Stimulated activated CD8-positive, alpha-beta memory T cell treated with anti-CD3 and anti-CD28 coated beads, Interleukin-7, amount 100 ng/mL, for 48 hours (primary cell): ENCODE measurements around the gene SYK.

ENCODE experiments used
- DNase-seq, 2 donors: peaks; one replicate each; pipeline ENCODE4 v3.0.0-alpha.2; 2020; ENCODE audit warnings: low read depth in 1 of 2; ENCODE audit errors: extremely low read depth in 1 of 2

The SYK gene

DNA sequence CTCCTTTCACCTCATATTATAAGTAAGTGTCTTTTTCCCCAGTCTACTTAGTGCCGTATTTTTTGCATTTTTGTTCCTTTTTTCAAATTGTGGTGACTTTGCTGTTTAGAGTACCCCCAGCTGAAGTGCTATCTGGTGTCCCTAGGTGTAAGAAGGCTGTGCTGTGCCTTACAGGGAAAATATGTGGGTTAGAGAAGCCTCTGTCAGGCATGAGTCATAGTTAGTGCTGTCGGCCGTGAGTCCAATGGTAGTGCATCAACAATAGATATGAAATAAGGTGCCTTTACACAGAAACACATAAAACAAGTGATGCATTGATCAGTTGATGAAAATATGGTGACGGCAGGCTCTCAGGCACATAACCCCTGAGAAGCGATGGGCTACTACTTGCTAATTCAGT lies 20.1 kb downstream of the SYK start:
- DNase-seq: no peak

DNA sequence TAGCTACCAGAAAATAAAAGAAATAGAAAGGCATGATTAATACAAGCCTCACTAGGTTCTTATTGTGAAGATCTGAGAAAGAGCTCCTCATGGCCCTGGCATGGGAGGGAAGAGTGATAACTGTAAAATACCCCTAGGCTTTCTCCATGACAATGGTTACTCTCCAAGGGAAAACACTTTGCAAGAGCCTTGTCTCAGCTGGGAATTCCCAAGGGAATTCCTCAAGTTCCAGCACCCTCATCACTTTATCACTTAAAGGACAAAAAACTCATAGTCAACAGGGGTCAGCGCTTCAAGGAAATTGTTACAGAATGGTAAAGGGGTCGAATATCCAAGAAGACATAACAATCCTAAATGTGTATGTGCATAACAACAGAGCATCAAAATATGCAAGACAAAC lies 21.2 kb downstream of the SYK start:
- no peak for DNase-seq

DNA sequence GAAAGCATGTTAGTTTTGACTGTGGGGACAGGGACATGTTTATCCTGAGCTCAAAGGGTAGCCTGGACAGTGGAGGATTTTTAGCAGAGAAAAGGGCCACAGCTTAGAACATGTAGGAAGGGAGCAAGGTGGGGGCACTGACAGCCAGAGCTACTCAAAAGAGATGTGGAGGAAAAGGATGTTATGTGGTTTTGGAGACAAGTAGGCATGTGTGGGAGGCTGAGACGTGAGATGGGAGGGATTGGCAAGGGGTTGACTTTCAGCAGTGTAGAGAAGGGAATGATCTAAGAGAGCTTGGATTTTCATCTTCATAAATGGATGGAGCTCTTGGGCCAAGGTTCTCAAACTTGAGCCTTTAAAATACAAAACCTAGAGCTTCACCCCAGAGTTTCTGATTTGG lies 24.0 kb downstream of the SYK start:
- DNase-seq: no peak

DNA sequence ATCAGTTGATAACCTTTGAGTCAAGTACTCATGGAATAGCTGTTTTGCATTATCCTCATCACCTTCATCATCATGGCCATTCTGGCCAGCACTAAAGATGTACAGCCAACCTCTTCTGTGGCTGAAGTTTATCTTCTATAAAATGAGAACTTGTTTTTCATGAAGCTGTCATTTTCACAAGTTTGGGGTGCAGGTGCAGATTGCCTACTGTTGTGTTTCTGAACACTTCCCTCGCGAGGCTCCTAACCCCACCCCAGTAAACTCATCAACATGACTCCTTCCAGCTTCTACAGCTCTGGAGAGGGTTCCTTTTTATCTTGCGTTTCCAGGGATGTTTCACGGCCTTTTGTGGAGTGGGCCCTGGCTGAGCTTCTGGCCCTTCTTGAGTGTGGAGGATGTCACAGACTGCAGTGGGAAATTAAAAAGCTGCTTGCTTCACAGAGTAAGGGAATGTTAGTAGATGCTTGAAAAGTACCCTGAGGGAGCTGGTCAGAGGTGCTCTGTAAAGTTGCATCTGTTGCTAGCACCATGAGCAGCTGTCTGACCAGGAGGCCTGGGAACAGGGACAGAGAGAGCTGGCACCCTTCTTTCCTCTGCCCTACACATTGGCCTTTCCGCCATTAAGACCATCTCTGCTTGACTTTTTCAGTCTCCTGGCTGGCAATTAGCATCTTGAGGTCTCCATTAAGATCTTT lies 24.9 kb downstream of the SYK start:
- no peak for DNase-seq

DNA sequence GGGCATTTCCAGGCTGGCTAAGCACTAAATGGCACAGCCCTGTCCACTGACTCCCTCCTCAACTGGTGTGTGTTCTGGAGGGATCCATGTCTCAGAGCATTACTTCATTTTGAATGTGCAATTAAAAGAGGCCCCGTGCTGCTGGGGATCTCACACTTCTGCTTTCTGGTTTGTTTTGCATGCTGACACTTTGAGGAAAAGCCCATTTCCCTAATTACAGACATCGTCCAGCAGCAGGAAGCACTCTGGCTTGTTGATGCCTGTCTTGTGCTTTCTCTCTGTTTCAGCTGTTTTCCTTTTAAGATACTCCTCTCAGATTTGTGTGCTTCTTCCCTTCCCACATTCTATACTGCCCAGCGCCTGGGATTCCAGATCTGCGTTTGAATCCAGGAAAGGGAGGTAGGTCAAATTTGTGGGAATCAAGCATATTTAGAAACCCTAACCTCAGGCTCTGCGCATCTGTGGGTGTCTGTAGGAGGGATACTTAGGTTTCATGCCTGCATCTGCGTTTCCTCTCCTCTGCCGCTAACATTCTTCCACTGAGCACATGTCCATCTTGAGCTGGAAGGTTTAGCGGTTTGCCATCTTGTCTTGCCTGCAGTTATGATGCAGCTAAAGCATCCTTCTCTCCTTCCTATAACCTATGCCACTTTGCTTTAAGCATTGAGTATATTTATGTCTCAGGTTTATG lies 25.7 kb downstream of the SYK start:
- DNase-seq: no peak

DNA sequence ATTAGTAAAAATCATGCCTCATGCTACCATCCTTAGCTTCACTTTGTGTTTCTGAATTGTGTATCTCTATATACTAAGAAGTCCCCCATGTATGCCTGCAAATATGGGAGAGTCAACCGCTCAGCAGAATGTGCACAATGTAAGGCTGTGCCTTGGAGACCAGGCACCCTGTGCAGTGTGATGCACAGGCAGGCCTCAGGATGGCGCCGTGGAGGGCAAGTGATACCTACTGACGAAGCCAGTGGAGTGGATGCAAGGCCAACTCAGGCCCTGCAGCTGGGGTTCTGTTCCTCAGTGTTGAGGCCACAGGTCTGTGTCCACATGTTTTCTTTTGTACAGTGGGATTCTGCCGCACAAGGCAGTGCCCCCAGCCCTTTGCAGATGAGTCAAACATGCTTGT lies 28.4 kb downstream of the SYK start:
- no peak for DNase-seq

DNA sequence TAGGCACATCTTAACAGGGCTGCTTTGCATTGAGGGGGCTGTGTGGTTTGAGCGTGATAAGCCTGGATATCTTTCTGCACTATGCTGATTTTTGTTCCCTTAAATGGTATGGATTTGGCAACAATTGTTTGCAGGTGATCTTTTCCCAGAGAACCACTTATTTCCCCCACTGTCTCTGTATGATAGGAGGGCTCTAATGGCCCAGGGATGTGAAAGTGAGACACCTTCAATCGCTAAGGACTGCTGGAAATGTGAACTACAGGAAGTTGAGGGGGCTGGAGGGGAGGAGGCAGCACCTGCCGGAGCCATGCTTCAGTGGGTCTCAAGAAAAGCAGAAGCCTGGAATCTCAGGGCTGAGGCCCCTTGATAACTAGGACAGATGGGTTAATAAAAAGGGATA lies 29.4 kb downstream of the SYK start:
- DNase-seq: no peak

DNA sequence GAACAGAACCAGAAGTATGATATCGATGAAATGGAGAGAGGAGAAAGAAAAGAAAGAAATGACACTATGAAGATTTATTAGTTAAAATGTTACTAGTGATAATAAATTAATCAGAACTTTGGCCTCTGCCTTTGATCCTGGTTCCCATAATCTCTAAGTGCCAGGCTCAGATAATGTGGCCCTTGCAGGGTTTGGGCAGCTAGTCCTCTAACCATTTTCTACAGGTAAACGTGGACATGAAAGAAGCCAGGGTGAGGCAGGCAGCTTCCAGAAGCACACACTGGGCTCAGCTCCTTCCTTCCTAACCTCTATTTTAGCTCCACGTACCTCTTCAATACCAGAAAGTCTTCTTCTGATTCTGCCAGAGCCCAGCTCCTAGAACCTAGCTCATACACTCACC lies 30.6 kb downstream of the SYK start:
- no peak for DNase-seq

DNA sequence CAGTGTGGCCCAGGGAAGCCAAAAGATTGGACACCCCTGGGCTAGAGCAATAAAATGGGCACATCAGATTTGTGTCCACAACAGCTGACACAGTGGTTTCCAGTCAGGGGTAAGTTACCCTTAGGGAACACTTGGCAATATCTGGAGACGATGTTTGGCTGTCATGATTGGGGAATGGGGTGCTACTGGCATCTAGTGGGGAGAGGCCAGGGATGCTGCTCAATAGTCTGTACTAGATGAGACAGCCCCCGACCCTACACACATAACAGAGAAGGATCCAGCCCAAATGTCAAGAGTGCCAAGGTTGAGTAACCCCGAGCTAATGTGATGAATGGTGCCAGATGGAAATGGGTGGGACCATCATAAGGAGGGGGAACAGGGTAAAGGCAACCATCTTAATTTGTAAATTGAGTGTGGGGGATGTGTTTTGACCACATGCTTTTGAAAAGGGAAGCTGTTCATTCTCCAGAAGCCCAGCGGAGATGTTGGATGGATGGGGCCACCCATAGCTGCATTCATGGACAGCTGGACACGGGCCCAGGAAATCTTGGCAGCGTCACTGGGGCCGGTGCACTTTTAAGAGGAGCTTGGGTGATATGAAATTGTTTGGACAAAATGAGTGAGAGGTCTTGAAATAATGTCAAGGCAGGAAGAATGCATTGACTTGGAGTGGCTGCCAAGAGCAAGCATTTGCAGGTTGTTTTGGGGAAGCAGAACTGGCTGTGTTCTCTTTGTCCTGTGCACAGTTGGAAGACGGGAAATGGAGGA lies 33.4 kb downstream of the SYK start:
- DNase-seq: no peak

DNA sequence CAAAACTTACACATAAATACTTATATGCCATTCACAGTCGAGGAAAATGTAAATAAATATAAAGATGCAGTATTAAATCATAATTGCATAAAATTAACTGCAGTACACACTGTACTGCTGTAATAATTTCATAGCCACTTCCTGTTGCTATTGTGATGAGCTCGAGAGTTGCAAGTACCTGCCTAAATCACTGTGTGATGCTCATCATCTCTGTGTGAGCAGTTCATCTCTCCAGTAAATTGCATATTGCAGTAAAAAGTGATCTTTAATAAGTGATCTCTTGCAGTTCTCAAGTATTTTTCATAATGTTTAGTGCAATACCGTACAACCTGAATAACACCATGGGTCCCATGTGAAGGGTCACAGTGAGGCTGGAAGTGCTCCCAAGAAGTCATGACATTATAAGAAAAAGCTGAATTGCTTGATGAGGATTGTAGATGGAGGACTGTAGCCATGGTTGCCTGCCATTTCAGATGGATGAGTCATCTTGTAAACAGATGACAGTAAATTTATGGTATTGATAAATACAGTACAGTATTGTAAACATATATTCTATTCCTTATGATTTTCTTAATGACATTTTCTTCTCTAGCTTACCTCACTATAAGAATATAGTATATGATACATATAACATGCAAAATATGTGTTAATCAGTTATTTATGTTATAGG lies 34.9 kb downstream of the SYK start:
- no peak for DNase-seq

DNA sequence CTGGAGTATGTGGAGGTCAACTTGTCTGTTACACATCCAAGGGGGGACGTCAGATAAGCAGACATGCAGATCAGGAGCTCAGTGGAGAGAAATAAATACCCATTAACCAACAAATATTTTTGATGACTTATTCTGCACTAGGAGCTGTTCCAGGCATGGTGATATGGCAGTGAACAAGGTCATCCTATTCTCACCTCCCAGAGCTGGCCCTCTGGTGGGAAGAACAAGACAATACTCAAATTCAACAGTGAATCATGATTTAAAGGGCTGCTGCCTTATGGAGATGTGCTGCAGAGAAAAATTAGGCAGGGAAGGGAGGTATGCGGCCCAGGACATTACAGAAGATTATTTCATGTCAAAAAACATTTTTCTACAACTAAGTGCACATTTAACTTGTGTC lies 36.5 kb downstream of the SYK start:
- DNase-seq: no peak

DNA sequence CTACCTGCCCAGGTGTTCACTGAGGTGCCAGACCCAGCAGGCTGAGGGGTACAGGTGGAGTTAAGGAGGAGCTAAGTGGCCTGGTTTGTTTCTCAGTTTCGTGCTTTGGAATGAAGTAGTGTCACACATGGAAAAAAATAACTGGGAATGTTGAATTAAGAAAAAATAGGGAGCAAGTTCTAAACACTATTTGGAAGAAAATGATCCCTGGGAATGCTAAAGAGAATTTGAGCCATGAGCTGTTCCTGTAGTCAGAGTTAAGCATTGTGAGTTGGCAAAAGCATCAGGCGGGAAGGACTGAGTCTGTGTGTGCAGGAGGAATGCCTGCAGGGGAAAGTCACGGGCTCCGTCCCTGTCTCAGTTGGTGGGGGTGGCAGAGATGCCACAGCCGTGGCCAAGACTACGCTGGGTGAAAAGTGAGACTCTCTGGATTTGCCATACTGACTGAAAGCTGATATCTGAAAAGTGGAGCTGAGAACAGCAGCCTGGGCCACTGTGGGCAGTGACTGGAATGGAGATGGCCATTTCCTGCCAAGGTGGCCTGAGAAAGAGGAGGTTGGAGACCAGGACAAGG lies 37.0 kb downstream of the SYK start:
- DNase-seq: no peak

DNA sequence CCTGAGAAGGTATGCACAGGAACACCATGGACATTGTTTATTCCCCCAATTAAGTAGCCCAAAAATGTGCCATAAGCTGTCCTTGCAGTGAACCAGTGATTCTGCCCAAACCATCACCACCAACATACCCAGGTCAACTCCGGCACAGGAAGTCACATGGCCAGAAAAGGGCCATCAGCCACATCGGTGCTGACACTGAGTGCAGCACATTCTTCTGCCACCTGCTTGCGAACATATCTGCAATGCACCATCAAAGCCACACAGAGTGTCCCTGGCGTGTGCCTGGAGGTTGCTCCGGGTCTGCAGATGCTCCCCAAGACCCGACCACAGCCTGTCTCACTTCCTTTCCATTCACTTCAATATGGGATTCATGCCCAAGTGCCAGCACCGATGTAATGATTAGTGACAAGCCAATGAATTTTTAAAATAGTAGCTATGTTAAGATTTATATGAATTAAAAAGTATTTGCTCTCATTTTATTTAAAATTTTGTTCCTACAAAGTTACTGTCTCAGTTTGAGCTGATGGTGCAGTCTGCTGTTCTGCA lies 37.6 kb downstream of the SYK start:
- peak in 1 of 2 donors; percentile 3 for DNase-seq

DNA sequence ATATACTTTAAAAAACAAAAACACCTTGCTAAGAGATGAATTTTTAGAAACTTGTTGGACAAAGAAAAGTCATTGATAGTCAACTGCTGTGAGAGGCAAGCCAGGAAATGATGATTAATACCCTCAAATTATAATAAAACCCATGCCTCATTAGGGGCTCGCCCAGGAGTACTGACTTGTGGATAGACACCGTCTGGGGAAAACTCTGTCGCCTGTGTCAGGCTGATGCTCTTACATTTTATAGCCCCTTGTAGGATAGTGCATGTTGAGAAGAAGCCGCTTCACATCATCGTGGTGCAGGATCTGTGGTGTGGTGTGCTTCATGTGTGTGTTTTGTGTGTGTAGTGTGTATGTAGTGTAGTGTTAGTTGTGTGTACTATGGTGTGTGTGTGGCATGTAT lies 39.1 kb downstream of the SYK start:
- DNase-seq: no peak

DNA sequence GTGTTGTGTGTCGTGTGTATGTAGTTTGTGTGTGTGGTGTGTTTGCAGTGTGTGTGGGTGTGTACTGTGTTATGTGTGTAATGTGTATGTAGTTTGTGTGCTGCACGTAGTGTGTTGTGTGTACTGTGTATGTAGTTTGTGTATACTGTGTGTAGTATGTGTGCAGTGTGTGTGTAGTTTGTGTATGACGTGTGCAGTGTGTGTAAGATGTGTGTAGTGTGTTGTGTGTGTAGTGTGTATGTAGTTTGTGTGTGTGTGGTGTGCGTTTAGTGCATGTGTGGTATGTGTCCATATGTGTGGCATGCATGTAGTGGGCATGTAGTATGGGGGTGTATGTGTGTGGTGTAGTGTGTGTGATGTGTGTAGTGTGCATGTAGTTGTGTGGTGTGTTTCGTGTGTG lies 39.6 kb downstream of the SYK start:
- no peak for DNase-seq

DNA sequence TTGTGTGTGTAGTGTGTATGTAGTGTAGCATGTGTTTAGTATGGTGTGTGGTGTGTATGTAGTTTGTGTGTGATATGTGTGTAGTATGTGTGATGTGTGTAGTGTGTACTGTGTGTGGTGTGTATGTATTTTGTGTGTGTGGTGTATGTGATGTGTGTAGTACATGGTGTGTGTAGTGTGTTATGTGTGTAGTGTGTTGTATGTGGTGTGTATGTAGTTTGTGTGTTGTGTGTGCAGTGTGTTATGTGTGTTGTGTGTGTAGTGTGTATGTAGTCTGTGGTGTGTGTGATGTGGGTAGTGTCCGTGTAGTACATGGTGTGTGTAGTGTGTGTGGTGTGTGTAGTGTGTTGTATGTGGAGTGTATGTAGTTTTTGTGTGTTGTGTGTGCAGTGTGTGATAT lies 40.0 kb downstream of the SYK start:
- DNase-seq: no peak

DNA sequence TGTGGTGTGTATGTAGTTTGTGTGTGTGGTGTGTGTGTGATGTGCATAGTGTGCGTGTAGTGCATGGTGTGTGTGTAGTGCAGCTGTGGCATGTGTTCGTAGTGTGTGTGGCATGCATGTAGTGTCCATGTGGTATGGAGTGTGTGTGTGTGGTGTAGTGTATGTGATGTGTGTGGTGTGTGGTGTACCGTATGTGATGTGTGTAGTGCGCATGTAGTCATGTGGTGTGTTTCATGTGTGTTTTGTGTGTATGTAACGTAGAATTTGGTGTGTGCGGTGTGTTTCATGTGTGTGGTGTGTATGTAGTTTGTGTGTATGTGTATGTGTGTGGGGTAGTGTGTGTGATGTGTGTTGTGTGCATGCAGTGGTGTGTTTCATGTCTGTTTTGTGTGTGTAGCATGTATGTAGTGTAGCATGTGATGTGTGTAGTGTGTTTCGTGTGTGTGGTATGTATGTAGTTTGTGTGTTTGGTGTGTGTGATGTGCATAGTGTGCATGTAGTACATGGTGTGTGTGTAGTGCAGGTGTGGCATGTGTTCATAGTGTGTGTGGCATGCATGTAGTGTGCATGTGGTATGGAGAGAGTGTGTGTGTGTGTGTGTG lies 40.7 kb downstream of the SYK start:
- no peak for DNase-seq

DNA sequence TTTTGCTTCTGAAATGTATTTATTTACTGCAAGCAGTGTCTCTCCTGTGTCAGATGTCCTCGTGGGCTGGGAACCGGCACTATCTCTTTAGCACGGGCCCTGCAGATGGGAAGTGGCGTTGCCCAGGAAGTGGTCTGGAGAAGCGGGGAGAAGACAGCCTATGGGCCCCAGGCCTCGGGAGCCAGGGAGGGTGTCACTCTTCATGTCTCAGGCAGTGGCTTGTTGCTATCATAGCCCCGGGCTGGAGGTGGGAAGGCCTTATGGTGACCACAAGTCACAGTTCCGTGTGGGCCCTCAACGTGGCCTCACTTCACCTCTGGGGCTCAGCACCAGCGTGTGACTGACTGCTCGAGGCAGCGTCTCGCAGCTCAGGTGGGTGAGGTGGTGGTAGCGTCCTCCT lies 41.4 kb downstream of the SYK start:
- DNase-seq: no peak

DNA sequence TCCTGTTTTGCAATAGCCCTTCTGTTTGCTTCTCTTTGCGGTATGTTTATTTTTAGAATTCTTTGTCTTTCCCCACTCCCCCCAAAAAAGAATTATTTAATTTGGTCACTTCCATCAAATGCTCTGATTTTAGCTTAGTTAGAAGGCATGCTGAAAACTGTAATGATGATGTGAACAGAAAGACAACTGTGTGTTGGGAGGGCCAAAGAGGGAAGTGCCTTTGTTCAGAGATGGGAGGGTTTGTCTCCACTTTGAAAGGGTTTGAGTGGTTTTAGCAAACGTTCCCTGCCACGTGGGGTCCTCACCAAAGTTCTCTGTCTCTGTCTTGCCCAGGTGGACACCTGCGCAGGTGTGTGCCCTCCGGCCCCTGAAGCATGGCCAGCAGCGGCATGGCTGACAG lies 41.9 kb downstream of the SYK start:
- no peak for DNase-seq

DNA sequence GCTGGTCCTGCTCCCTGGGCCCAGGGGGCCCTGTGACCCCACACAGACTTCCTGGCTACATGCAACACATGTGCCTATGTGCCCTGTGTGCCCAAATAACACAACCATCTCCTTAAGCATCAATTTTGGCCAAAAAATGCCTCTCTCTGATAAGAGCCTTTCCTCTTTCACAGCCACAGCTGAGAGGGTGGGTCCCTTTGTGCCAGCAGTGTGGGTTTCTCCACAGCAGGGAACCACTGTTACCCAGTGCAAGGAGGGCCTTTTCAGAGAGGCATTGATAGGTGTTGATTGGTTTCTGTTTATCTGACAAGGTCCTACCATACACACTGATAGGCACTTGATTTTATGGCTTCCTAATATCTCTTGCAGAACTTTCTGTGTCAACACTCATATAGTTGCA lies 42.7 kb downstream of the SYK start:
- no peak for DNase-seq
